ENCODE data around the gene PRPH.
A peak's percentile ranks its signal among the peaks of the same experiment; 100 is the strongest.

- TF ChIP-seq CTCF (IDR thresholded peaks at IDR 0.05) (no peak), EZH2 (IDR thresholded peaks at IDR 0.05; ENCODE audit: borderline replicate concordance, insufficient read depth, low read depth, low read length, poor library complexity, severe bottlenecking) (peak; percentile 66)
These were observed 41.2 kb downstream of the PRPH start for GRCh38 chr12:49335955-49336644.
